ENCODE data around the gene NUP62. TPM values are rescaled to one million over a fixed set of nuclear protein-coding genes. Genes with fewer than 3 reads are reported as not detected.

The NUP62 gene
- total RNA-seq, 2 donors from 2014 or later: 44.4 to 76.9 TPM

GRCh38 chr19:49951806-49952478 is 22.6 kb upstream of the NUP62 start:
- no peaks in the 10 kb centered on the region for H3K27me3 ChIP-seq (replicated peaks; ENCODE audit: insufficient read depth)
- H3K9me3 ChIP-seq: no peaks in the 10 kb centered on the region
- WGBS: 92% methylated on average over 9 of the region's 9 CpGs
- no peak overlapping the region for H3K27ac ChIP-seq
- intact Hi-C loops (cut with DNase I): no loop called here
- H3K4me3 ChIP-seq: no peak overlapping the region
- no peak for DNase-seq (ENCODE audit: low spot score)
- TF ChIP-seq POLR2A (IDR thresholded peaks at IDR 0.05): no peak
- no peak for TF ChIP-seq POLR2AphosphoS5 (IDR thresholded peaks at IDR 0.05)
- TF ChIP-seq CTCF (IDR thresholded peaks at IDR 0.05): no peak
- no peaks in the 10 kb centered on the region for H3K36me3 ChIP-seq
- H3K4me1 ChIP-seq (replicated peaks): no peaks in the 10 kb centered on the region

- H3K36me3 ChIP-seq: no peaks in the 10 kb centered on the region
- 94% methylated on average over 13 of the region's 13 CpGs for WGBS
- H3K4me3 ChIP-seq: no peak overlapping the region
- no peak overlapping the region for H3K27ac ChIP-seq
- no peaks in the 10 kb centered on the region for H3K27me3 ChIP-seq (replicated peaks; ENCODE audit: insufficient read depth)
- intact Hi-C loops (cut with DNase I): no loop called here
- no peaks in the 10 kb centered on the region for H3K4me1 ChIP-seq (replicated peaks)
- DNase-seq (ENCODE audit: low spot score): no peak
- H3K9me3 ChIP-seq: no peaks in the 10 kb centered on the region
- no peak for TF ChIP-seq POLR2AphosphoS5 (IDR thresholded peaks at IDR 0.05)
- no peak for TF ChIP-seq CTCF (IDR thresholded peaks at IDR 0.05)
- no peak for TF ChIP-seq POLR2A (IDR thresholded peaks at IDR 0.05)
Observed at GRCh38 chr19:49950956-49951526, 21.7 kb upstream of the NUP62 start.

GRCh38 chr19:49950590-49950948 is 21.3 kb upstream of the NUP62 start:
- Histone ChIP-seq H3K27ac (no peak overlapping the region), H3K4me1 (replicated peaks) (no peaks in the 10 kb centered on the region), H3K27me3 (replicated peaks; ENCODE audit: insufficient read depth) (no peaks in the 10 kb centered on the region), H3K9me3 (no peaks in the 10 kb centered on the region), H3K36me3 (no peaks in the 10 kb centered on the region), H3K4me3 (no peak overlapping the region)
- WGBS: 61% methylated on average over 5 of the region's 5 CpGs
- TF ChIP-seq CTCF (IDR thresholded peaks at IDR 0.05) (no peak), POLR2A (IDR thresholded peaks at IDR 0.05) (no peak), POLR2AphosphoS5 (IDR thresholded peaks at IDR 0.05) (no peak)
- DNase-seq (ENCODE audit: low spot score): no peak
- intact Hi-C loops (cut with DNase I): no loop called here

GRCh38 chr19:49949742-49950589 is 20.7 kb upstream of the NUP62 start:
- intact Hi-C loops (cut with DNase I): no loop called here
- WGBS: 38% methylated on average over 11 of the region's 11 CpGs
- H3K27me3 ChIP-seq (replicated peaks; ENCODE audit: insufficient read depth): no peaks in the 10 kb centered on the region
- no peak overlapping the region for H3K4me3 ChIP-seq
- TF ChIP-seq POLR2AphosphoS5 (IDR thresholded peaks at IDR 0.05): no peak
- TF ChIP-seq POLR2A (IDR thresholded peaks at IDR 0.05): no peak
- TF ChIP-seq CTCF (IDR thresholded peaks at IDR 0.05): no peak
- H3K36me3 ChIP-seq: no peaks in the 10 kb centered on the region
- H3K27ac ChIP-seq: no peak overlapping the region
- no peak for DNase-seq (ENCODE audit: low spot score)
- H3K9me3 ChIP-seq: no peaks in the 10 kb centered on the region
- H3K4me1 ChIP-seq (replicated peaks): no peaks in the 10 kb centered on the region

Data from prostate gland (tissue), 2 donors.